PC-3 (cell line): ENCODE measurements around the gene ACSS2.

ENCODE experiments used
- CTCF ChIP-seq: fragments of 300-600 bp; sonication (generic); conservative IDR thresholded peaks from 2 replicates; pipeline ENCODE4 v1.5.1; 2017; ENCODE audit warnings: antibody characterized with exemption, low read depth, mild to moderate bottlenecking, low read length
- EZH2 ChIP-seq: fragments of 300-600 bp; sonication (generic); IDR thresholded peaks from one replicate; pipeline ENCODE4 v1.6.1; 2017; ENCODE audit warnings: antibody characterized with exemption, mild to moderate bottlenecking, low read length; ENCODE audit not compliant: unreplicated experiment

- no peak for TF ChIP-seq CTCF
- TF ChIP-seq EZH2, result no peak
Measured at GRCh38 chr20:34974246-34974645, 97.8 kb downstream of the ACSS2 start.
